WTC11 (cell line): Measurements from ENCODE around the gene IGLL5. TPM values are rescaled to one million over a fixed set of nuclear protein-coding genes. Genes with fewer than 3 reads are reported as not detected.
A peak's percentile ranks its signal among the peaks of the same experiment; 100 is the strongest.

Experiments used
- ATAC-seq: fragments of 200-7000 bp; cut with Tn5 transposase; 2 replicates; pipeline ENCODE4 v1.10.0; 2021; ENCODE audit warnings: mild to moderate bottlenecking, moderate library complexity
- CTCF ChIA-PET: fragments of 300-600 bp; sonication (Branson Sonifier 250); formaldehyde crosslinking; loops from one replicate; lab custom pipeline; 2021; ENCODE audit warnings: antibody characterized with exemption; lab: Charles Lee
- POLR2A ChIA-PET: fragments of 350-600 bp; sonication (Branson Sonifier 250); formaldehyde crosslinking; loops from one replicate; lab custom pipeline; 2021; ENCODE audit warnings: antibody characterized with exemption; lab: Charles Lee
- DNase-seq: peaks from one replicate; pipeline ENCODE4 v3.0.0; 2021; ENCODE audit warnings: low spot score
- H3K27ac Mint-ChIP-seq: 2 replicates; pipeline ENCODE4 v1.8.0; 2021; ENCODE audit warnings: mixed read lengths
- H3K27me3 Mint-ChIP-seq: 2 replicates; pipeline ENCODE4 v1.8.0; 2021; ENCODE audit warnings: low read depth, mild to moderate bottlenecking, moderate library complexity, mixed read lengths
- H3K36me3 Mint-ChIP-seq: 2 replicates; pipeline ENCODE4 v1.8.0; 2021; ENCODE audit warnings: mixed read lengths
- H3K4me1 Mint-ChIP-seq: 2 replicates; pipeline ENCODE4 v1.8.0; 2022; ENCODE audit warnings: mixed read lengths
- H3K4me3 Mint-ChIP-seq: 2 replicates; pipeline ENCODE4 v1.8.0; 2021; ENCODE audit warnings: mild to moderate bottlenecking, moderate library complexity, mixed read lengths
- H3K9me3 Mint-ChIP-seq: 2 replicates; pipeline ENCODE4 v1.8.0; 2021; ENCODE audit warnings: mixed read lengths
- CDX4 ChIP-seq: fragments of 250-450 bp; sonication (Bioruptor Pico); IDR thresholded peaks from 2 replicates; pipeline ENCODE4 v1.9.0; 2021; ENCODE audit warnings: moderate library complexity, mild to moderate bottlenecking, inconsistent platforms, borderline replicate concordance
- IRF2 ChIP-seq: sonication (generic); formaldehyde crosslinking; IDR thresholded peaks from 2 replicates; pipeline ENCODE4 v1.8.0; 2022; ENCODE audit warnings: low read depth, missing genetic modification reagents, borderline replicate concordance
- KAT7 ChIP-seq: sonication (generic); formaldehyde crosslinking; IDR thresholded peaks from 2 replicates; pipeline ENCODE4 v1.8.1; 2023; ENCODE audit warnings: missing genetic modification reagents, mild to moderate bottlenecking, borderline replicate concordance
- NFE2L1 ChIP-seq: sonication (generic); formaldehyde crosslinking; IDR thresholded peaks from 2 replicates; pipeline ENCODE4 v1.8.1; 2023; ENCODE audit warnings: missing genetic modification reagents
- USF2 ChIP-seq: sonication (generic); formaldehyde crosslinking; IDR thresholded peaks from 2 replicates; pipeline ENCODE4 v1.8.1; 2023; ENCODE audit warnings: mild to moderate bottlenecking, missing genetic modification reagents, moderate library complexity
- ZNF281 ChIP-seq: sonication (generic); formaldehyde crosslinking; IDR thresholded peaks from 2 replicates; pipeline ENCODE4 v1.8.0; 2023; ENCODE audit warnings: mild to moderate bottlenecking, missing genetic modification reagents
- ZNF317 ChIP-seq: sonication (generic); formaldehyde crosslinking; IDR thresholded peaks from 2 replicates; pipeline ENCODE4 v1.8.1; 2023; ENCODE audit warnings: low read depth, mild to moderate bottlenecking, moderate library complexity, missing genetic modification reagents, borderline replicate concordance
- ZNF671 ChIP-seq: fragments of 250-450 bp; sonication (Bioruptor Pico); IDR thresholded peaks from 2 replicates; pipeline ENCODE4 v1.8.0; 2021; ENCODE audit warnings: mild to moderate bottlenecking
- total RNA-seq: library from RNA; stranded (reverse); gene quantifications from 3 replicates; pipeline ENCODE4 v1.2.3, GENCODE V29; 2021
- TF ChIP-seq, protein P1 (sequence below): sonication (generic); formaldehyde crosslinking; IDR thresholded peaks from 2 replicates; pipeline ENCODE4 v1.8.0; 2022; ENCODE audit warnings: mild to moderate bottlenecking, missing genetic modification reagents
- TF ChIP-seq, protein P2 (sequence below): sonication (generic); formaldehyde crosslinking; IDR thresholded peaks from 2 replicates; pipeline ENCODE4 v1.8.1; 2022; ENCODE audit warnings: mild to moderate bottlenecking, missing genetic modification reagents, moderate library complexity, borderline replicate concordance
- TF ChIP-seq, protein P3 (sequence below): sonication (generic); formaldehyde crosslinking; IDR thresholded peaks from 2 replicates; pipeline ENCODE4 v1.8.0; 2023; ENCODE audit warnings: missing genetic modification reagents
- TF ChIP-seq, protein P4 (sequence below): sonication (generic); formaldehyde crosslinking; IDR thresholded peaks from 2 replicates; pipeline ENCODE4 v1.8.1; 2023; ENCODE audit warnings: mild to moderate bottlenecking, missing genetic modification reagents

The IGLL5 gene
- total RNA-seq, 1 experiment from 2014 or later: not detected

DNA sequence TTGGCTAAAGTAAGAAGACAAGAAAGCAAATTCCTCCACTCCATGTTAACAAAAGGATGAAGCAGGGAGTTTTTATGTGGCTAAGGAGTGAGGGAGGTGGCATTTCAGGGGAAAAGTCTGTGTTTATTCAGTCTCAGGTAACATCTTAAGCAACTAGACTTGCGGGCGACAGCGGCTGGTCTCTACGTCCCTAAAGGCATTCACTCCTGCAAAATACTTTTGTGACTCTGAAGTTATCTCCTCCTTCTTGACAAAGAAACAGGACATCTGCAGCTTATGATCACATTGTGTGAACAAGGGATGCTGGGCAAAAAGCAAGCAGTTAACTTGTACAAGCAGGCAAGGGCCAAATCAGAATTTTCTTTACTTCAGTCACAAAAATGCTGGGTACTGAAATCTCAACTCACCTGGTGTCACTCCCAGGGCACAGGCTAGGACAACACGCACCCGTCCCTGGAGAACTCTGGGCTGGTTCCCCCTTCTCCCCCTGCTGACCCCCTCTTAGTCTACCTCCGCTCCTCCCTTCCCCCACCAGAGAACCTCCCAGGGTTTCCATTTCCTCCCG, 38.3 kb downstream of the IGLL5 start (continued):
- TF ChIP-seq, protein P1, sequence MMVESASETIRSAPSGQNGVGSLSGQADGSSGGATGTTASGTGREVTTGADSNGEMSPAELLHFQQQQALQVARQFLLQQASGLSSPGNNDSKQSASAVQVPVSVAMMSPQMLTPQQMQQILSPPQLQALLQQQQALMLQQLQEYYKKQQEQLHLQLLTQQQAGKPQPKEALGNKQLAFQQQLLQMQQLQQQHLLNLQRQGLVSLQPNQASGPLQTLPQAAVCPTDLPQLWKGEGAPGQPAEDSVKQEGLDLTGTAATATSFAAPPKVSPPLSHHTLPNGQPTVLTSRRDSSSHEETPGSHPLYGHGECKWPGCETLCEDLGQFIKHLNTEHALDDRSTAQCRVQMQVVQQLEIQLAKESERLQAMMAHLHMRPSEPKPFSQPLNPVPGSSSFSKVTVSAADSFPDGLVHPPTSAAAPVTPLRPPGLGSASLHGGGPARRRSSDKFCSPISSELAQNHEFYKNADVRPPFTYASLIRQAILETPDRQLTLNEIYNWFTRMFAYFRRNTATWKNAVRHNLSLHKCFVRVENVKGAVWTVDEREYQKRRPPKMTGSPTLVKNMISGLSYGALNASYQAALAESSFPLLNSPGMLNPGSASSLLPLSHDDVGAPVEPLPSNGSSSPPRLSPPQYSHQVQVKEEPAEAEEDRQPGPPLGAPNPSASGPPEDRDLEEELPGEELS (CRISPR knock-in tag): no peak
- TF ChIP-seq, protein P2, sequence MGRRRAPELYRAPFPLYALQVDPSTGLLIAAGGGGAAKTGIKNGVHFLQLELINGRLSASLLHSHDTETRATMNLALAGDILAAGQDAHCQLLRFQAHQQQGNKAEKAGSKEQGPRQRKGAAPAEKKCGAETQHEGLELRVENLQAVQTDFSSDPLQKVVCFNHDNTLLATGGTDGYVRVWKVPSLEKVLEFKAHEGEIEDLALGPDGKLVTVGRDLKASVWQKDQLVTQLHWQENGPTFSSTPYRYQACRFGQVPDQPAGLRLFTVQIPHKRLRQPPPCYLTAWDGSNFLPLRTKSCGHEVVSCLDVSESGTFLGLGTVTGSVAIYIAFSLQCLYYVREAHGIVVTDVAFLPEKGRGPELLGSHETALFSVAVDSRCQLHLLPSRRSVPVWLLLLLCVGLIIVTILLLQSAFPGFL: no peak
- TF ChIP-seq IRF2 (CRISPR knock-in tag) (no peak), ZNF671 (CRISPR knock-in tag) (no peak), KAT7 (CRISPR knock-in tag) (no peak), ZNF281 (CRISPR knock-in tag) (no peak)

DNA sequence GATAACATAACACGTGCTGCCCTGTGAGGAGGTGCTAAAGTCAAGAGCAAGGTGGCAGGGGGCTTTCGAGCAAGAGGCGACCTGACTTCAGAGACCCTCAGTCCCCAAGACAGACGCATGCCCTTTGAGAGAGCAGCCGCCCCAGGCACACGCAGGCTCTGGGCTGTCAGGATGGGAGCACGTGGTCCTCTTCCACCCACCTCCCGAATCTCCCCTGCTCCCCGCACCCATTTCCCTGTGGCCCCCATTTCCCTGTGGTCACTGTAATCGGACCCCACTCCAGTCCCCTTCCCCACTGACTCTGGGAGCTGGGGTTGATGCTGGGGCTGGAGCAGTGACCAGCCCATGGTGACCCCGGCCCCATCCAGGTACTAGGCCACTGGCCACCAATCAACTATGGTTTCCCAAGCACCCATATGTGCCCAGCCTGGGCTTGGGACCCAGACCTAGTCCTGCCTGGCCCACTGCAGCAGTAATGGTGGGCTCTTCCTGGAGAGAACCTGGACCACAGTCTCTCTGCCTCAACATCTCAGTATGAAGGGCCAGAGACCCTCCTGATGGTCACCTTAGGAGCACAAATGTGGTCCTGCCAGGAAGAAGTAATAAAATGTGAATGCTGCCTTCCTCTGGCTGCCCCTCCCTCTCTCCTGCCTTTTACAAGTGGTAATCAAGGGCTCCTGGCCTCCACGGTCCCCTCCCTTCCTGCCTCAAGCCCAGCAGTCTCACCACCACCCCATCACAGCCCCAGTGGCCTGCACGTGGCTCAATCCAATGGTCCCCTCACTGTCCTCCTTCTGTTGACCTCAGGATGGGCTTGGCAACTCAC, 39.0 kb downstream of the IGLL5 start:
- CTCF ChIA-PET: no interaction called here
- ATAC-seq (no peak), DNase-seq (no peak)
- Mint-ChIP-seq H3K27ac (no peak overlapping the region), H3K4me3 (no peak overlapping the region; the same call in 1 of the 2 replicates), H3K4me1 (peaks cover 23% of the 10 kb centered on the region), H3K9me3 (no peaks in the 10 kb centered on the region), H3K27me3 (peaks cover 63% of the 10 kb centered on the region), H3K36me3 (no peaks in the 10 kb centered on the region)
- POLR2A ChIA-PET: no interaction called here
- TF ChIP-seq CDX4 (CRISPR knock-in tag) (no peak), NFE2L1 (CRISPR knock-in tag) (peak; percentile 24; the same call in 1 of the 2 replicates), USF2 (CRISPR knock-in tag) (no peak), ZNF317 (CRISPR knock-in tag) (peak; percentile 70)
- TF ChIP-seq, protein P3, sequence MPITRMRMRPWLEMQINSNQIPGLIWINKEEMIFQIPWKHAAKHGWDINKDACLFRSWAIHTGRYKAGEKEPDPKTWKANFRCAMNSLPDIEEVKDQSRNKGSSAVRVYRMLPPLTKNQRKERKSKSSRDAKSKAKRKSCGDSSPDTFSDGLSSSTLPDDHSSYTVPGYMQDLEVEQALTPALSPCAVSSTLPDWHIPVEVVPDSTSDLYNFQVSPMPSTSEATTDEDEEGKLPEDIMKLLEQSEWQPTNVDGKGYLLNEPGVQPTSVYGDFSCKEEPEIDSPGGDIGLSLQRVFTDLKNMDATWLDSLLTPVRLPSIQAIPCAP (CRISPR knock-in tag): no peak
- TF ChIP-seq, protein P4, sequence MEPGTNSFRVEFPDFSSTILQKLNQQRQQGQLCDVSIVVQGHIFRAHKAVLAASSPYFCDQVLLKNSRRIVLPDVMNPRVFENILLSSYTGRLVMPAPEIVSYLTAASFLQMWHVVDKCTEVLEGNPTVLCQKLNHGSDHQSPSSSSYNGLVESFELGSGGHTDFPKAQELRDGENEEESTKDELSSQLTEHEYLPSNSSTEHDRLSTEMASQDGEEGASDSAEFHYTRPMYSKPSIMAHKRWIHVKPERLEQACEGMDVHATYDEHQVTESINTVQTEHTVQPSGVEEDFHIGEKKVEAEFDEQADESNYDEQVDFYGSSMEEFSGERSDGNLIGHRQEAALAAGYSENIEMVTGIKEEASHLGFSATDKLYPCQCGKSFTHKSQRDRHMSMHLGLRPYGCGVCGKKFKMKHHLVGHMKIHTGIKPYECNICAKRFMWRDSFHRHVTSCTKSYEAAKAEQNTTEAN (CRISPR knock-in tag): no peak
